AG04449 (cell line): ENCODE results near the gene C14orf119.

Experiments used
- CTCF ChIA-PET: fragments of 350-600 bp; formaldehyde crosslinking; extraction: SDS; loops from one replicate; lab custom pipeline; 2021; ENCODE audit warnings: antibody characterized with exemption; lab: Yijun Ruan, JAX
- POLR2A ChIA-PET: fragments of 400-600, 350-600 bp; formaldehyde crosslinking; extraction: SDS; loops from one replicate; lab custom pipeline; 2020; ENCODE audit warnings: antibody characterized with exemption, inconsistent platforms; lab: Yijun Ruan, JAX
- DNase-seq: peaks from one replicate; pipeline ENCODE4 v3.0.0-alpha.2; 2010; ENCODE audit warnings: low read depth, low spot score
- H3K4me3 ChIP-seq: 2 replicates; pipeline ENCODE4 v1.5.1; 2011; ENCODE audit warnings: low read depth, mild to moderate bottlenecking, control low read depth, low read length
- CTCF ChIP-seq: IDR thresholded peaks from one replicate; pipeline ENCODE4 v1.5.1; 2011; ENCODE audit warnings: mild to moderate bottlenecking, moderate library complexity, low read length, control low read depth, inconsistent platforms; ENCODE audit not compliant: insufficient read depth; ENCODE audit errors: missing control alignments

C14orf119 gene

GRCh38 chr14:23066855-23067744 is 28.2 kb upstream of the C14orf119 start:
- CTCF ChIA-PET = interaction anchor here (1.5 to 31.7 kb wide), 17 partner anchors 8 to 137 kb away, joined by 4 to 1423 read pairs (median 26); partner anchors contain the start of genes ACIN1, AJUBA, C14orf119 and CDH24
- POLR2A ChIA-PET = no interaction called here

DNA sequence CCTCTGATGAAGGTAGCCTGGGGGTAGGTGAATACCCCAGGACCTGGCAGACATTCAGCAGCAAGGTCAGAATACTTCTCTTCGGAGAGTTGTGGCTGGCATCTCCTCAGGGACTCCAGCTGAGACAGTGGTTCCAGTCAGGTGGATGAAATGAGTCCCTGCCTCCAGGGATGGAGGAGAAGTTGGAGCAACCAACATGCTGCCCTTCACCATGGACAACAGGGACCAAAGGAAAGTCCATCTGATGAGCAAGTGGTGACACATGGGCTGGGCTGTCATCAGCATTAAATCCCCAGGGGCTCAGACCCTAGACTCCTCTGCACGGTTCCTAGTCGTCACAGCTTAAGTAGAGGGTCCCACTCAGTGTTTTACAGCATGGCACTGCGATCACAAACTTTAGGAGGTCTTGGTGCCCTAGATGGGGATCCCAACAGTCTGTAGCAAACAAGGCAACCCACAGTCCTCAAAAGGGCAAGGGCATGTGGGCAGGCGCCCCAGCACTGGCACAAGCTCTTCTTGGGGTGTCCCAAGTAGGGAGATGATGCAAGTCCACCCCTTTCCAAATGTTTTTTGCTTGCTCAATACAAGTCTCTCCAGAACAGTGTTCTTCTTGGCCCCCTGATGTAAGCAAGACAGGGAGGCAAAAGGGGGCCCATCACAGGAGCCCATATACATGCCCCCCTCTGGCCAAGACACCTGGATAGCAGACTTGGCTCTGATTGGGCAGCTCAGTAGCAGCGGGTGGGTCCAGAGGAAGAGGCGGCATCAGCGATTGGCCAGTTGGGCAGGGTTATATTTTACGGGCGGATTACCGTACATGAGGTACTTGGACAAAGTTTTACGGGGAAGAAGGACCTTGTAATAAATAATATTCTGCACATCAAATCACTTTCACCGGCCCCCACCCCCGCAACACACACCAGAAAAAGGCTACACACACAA is 27.2 kb upstream of the C14orf119 start:
- no peak for DNase-seq
- CTCF ChIA-PET = interaction anchor here (0.8 to 31.7 kb wide), 46 partner anchors 9 to 548 kb away, joined by 3 to 1423 read pairs (median 6); partner anchors contain the start of genes ACIN1, AJUBA, C14orf119 and CDH24
- no peak for TF ChIP-seq CTCF
- POLR2A ChIA-PET = interaction anchor here (0.9 to 1.6 kb wide), 5 partner anchors 10 to 41 kb away, joined by 3 to 25 read pairs (median 4); partner anchors contain the start of genes ACIN1, C14orf119 and CDH24
- H3K4me3 ChIP-seq = peak overlapping the region; percentile 39

More at GRCh38 chr14:23066855-23067744, 28.2 kb upstream of the C14orf119 start:
- no peak for DNase-seq
- no peak overlapping the region for H3K4me3 ChIP-seq
- TF ChIP-seq CTCF = no peak

- POLR2A ChIA-PET = interaction anchor here (0.6 to 1.6 kb wide), 8 partner anchors 8 to 115 kb away, joined by 3 to 25 read pairs (median 4); partner anchors contain the start of genes ACIN1, C14orf119 and CDH24
- peak; percentile 92 for TF ChIP-seq CTCF
- CTCF ChIA-PET = interaction anchor here (0.6 to 31.7 kb wide), 50 partner anchors 9 to 549 kb away, joined by 3 to 1423 read pairs (median 5); partner anchors contain the start of genes ACIN1, AJUBA, C14orf119 and CDH24
- DNase-seq = peak; percentile 61
- peak overlapping the region; percentile 39 for H3K4me3 ChIP-seq
Measured at GRCh38 chr14:23068789-23069412, 26.4 kb upstream of the C14orf119 start.

DNA sequence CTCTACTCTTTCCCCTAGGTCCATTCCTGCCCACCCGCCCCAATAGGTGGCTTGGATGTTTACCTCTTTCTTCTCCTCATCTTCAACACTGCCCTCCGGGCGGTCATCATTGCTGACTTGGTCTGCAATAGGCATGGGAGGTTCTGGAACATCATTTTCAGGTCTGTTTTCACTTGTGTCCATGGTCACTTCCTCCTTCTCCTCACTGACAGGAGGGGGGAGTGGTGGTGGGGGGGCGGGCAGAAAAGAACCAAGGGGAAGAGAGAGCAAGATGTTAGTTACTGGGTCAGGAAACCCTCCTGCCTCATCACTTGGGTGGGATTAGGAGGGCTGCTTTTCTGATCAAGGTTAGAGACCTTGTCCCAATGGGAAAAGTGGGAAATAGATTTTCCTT is 25.9 kb upstream of the C14orf119 start:
- H3K4me3 ChIP-seq = peak overlapping the region; percentile 26
- POLR2A ChIA-PET = interaction anchor here (0.6 to 1.6 kb wide), 7 partner anchors 9 to 115 kb away, joined by 3 to 25 read pairs (median 4); partner anchors contain the start of genes ACIN1, C14orf119 and CDH24
- no peak for TF ChIP-seq CTCF
- no peak for DNase-seq
- CTCF ChIA-PET = interaction anchor here (0.6 to 31.7 kb wide), 43 partner anchors 9 to 549 kb away, joined by 3 to 1423 read pairs (median 7); partner anchors contain the start of genes ACIN1, AJUBA, C14orf119 and CDH24
